NCI-H82 treated with DMSO at 0.1 percent for 48 hours (cell line): ENCODE results near the gene ALKBH4.
"Not testable (repeated sequence)": the region's sequence is repeated elsewhere in the genome, so short reads cannot be mapped to it uniquely, and the experiment has no call there.

Experiments used
- DNase-seq: peaks from one replicate; lab custom pipeline; 2025; ENCODE audit not compliant: unreplicated experiment; lab: John Stamatoyannopoulos, UW

The ALKBH4 gene

GRCh38 chr7:102464577-102465280, at the start of gene ALKBH4, which contains the start of gene LRWD1:
Gene ALKBH4, minus strand, starts transcription at chr7:102464863. Its CDS starts 27 bp downstream, at chr7:102464836.
Gene LRWD1, plus strand, starts transcription at chr7:102464984. Its CDS starts 97 bp downstream, at chr7:102465081.
- peak; percentile 53 for DNase-seq

DNA sequence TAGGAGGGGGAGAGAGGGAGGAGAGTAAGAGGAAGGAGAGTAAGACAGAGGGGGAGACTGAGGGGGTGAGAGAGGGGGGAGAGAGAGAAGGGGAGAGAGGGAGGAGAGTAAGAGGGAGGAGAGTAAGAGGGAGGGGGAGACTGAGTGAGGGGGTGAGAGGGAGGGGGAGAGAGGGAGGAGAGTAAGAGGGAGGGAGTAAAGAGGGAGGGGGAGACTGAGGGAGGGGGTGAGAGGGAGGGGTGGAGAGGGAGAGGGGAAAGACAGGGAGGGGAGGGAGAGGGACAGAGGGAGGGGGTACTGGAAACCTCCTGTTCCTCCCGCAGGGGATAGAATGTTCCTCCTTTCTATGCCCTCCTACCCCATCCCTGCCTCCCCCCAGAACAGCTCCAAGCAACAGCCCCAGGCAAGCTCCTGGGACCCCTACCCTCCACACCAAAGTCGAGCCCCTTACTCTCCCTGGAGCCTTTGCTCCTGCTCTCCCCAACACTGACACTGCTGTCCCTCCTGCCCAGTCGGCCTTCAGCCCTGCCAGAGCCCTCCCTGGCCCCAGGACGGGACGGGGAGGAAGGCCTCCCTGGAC, 48.1 kb upstream of the ALKBH4 start:
- not testable (repeated sequence) for DNase-seq

GRCh38 chr7:102511860-102512522, 47.3 kb upstream of the ALKBH4 start:
- DNase-seq = not testable (repeated sequence)

DNA sequence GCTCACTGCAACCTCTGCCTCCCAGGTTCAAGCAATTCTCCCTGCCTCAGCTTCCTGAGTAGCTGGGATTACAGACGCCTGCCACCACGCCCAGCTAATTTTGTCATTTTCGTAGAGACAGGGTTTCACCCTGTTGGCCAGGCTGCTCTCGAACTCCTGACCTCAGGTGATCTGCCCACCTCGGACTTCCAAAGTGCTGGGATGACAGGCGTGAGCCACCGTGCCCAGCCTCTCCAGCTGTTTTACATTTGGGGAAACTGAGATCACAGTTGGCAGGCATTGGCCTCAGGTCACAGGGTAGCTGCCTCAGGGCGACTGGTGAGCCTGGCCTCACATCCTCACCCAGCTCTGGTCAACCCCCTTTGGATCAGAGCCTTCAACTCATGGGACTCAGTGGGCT, 45.9 kb upstream of the ALKBH4 start:
- not testable (repeated sequence) for DNase-seq

DNA sequence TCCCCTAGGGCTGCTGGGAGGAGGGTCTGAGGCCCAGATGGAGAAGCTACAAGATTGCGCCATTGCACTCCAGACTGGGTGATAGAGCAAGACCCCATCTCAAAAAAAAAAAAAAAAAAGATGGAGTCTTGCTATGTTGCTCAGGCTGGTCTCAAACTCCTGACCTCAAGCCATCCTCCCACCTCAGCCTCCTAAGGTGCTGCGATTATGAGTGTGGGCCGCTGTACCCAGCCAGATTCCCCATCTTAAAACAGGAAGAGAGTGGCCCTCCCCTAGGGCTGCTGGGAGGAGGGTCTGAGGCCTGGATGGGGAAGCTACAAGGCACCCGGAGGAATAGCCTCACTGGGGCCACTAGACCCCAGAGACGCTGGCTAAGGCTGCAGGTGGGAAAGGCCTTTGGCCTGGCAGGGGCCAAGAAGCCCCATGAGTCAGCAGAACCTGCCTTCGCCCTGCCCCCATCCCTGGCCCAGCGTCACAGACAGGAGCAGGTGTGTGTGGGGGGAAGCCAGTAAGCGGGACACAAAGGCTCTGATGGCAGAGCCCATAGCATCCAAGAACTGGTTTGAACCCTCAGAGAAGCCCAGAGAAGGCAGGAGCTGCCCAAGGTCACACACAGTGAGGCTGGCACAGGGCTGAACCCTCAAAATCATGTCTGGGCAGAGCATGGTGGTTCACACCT, 42.9 kb upstream of the ALKBH4 start:
- not testable (repeated sequence) for DNase-seq

DNA sequence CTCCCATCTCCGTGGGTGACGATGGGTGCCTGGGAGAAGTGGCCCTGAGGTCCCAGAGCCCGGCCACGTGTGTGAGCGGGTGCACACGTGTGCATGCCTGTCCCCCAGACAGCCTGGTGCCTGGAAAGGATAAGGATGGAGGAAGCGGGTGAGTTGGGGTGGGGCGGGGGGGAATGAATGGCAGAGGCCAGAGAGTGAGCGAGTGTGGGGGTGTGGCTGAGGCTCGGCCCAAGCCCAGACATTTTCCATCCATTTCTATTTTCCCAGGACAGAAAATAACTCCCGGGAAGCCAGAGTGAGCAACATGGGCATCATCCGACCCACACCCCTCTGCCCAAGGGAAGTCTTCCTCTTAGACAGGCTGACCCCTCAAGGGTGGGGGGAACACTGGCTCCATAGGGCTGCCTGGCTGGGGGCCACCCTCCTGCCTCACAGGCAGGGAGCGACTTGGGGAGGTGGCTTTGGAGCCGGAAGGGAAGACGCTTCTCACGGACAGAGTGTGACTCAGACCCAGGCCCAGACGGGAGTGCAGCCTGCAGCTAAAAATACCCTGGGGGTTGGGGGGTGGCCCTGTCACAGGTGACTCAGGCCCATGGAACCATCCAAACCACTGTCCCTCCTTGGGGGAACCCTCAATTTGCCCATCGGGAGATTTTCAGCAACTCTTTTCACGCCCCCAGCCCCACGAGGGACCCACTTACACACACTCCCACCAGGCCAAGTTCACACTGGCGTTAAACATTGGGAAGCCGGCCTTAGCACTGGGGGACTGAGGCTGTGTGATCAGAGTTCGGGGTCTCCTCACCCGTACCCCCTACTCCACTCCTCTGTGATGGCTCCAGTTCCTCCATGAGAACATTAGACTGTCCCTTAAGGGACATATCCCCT, 40.9 kb upstream of the ALKBH4 start:
- DNase-seq = not testable (repeated sequence)

GRCh38 chr7:102503141-102503540, 38.5 kb upstream of the ALKBH4 start:
- not testable (repeated sequence) for DNase-seq

DNA sequence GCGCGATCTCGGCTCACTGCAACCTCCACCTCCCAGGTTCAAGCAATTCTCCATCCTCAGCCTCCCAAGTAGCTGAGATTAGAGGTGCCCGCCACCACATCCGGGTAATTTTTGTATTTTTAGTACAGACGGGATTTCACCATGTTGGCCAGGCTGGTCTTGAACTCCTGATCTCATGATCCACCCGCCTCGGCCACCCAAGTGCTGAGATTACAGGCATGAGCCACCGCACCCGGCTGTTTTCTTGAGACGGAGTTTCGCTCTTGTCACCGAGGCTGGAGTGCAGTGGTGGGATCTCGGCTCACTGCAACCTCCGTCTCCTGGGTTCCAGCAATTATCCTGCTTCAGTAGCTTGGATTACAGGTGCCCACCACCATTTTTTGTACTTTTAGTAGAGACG, 33.7 kb upstream of the ALKBH4 start:
- DNase-seq = not testable (repeated sequence)

GRCh38 chr7:102497308-102497707, 32.6 kb upstream of the ALKBH4 start:
- not testable (repeated sequence) for DNase-seq

DNA sequence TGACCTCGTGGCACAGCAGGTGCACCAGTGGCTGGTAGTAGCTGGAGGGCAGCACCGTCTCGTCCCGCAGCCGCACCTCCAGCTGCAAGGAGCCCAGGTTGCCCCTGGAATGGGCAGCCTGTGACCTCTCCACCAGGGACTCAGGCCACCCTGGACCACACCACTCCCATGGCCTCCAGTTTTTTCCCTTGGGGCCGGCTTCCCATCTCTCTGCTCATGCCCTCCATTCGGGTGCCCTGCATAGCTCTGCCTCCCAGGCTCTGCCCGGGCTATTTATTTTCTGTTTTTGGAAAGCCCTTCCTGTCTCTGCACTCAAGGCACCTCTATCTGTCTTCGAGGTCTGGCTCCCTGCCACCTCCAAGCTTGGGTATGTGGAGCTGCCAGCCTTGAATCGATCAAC, 32.2 kb upstream of the ALKBH4 start:
- DNase-seq = not testable (repeated sequence)

- DNase-seq = not testable (repeated sequence)
These were observed 29.9 kb upstream of the ALKBH4 start for GRCh38 chr7:102494473-102495149.

- DNase-seq = not testable (repeated sequence)
These were observed 29.4 kb upstream of the ALKBH4 start for GRCh38 chr7:102494026-102494425.

GRCh38 chr7:102493220-102493935, 28.7 kb upstream of the ALKBH4 start:
- not testable (repeated sequence) for DNase-seq

DNA sequence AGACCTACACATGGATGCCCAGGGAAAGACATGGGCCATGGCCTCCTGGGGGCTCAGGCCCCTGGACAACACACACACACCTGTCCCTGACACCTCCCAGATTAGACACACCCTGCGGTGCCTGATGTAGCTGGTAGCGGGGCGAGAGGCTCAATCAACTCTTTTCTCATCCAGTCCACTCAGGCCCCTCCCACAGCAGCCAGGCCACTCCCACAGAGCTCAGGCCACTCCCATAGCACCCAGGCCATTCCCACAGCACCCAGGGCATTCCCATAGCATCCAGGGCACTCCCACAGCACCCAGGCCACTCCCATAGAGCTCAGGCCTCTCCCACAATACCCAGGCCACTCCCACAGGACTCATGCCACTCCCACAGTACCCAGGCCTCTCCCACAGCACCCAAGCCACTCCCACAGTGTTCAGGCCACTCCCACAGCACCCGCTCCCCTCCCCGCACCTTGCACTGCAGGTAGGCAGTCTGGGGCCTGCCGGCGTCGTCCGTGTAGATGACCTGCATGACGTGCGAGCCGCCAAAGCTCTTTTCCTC, 25.9 kb upstream of the ALKBH4 start:
- DNase-seq = not testable (repeated sequence)

- not testable (repeated sequence) for DNase-seq
These were observed 19.7 kb upstream of the ALKBH4 start for GRCh38 chr7:102484317-102484716.

DNA sequence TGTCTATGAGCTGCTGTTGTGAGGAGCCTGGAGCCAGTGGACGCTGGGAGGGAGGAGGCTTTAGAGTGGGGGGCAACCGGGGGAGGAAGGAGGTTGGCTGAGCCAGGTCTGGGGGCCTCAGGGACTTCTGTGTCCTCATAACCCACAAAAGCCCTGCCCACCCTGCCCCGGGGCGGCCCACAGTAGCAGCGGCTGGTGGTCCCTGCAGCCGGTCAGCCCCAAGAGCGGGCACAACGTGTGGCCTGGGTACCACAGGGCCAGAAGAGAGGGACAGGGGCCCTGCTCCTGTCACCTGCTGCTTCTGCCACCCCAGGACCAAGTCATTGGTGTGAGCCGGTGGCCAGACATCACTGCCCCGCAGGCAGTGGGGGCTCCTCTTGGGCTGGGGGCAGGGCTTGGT, 17.3 kb upstream of the ALKBH4 start:
- not testable (repeated sequence) for DNase-seq

DNA sequence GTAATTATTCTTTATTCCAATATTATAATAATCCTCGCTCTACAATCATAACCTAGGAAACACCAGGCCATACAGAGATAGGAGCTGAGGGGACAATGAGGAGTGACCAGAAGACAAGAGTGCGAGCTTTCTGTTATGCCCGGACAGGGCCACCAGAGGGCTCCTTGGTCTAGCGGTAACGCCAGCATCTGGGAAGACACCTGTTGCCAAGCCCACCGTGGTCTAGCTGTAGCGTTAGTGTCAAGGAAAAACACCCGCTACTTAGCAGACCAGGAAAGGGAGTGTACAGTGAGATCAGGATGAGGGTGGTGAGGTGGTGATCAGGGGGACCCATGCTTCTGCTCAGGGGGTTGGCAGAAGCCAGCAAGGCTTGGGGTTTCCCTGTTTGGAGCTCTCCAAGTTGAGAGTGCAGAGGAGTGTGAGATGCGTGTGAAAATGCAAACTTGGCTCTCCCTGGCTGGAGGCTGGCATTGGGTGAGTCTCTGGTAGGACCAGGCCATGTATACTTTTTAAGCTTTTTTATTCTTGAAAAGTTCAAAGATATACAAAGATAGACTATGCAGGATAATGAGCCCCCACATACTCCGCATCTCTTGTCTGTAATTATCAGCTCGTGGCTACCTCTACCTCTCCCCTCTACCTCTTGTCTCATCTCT, 15.4 kb upstream of the ALKBH4 start:
- not testable (repeated sequence) for DNase-seq

DNA sequence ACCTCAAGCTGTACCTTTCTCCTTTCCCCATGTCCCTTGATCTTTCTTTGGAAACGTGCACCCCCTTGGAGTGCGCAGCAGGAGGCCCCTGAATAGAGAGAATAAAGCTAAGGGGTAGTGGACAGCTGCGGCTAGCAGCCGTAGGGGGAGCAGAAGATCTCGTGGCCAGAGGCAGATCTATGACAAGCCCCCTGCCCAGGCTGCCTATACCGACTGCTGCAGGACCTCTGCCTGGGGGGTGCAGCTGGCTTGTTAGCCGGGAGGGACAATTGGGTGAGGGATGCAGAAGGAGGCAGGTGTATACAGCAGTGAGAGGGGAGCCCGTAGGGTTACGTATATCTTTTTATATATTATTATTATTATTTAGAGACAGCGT, 14.5 kb upstream of the ALKBH4 start:
- not testable (repeated sequence) for DNase-seq
